GM21360 (cell line): ENCODE data around the gene KYAT1.
"Not testable (repeated sequence)": the region's sequence is repeated elsewhere in the genome, so short reads cannot be mapped to it uniquely, and the experiment has no call there.

ENCODE experiments used
- ATAC-seq: cut with Tn5 transposase; IDR thresholded peaks from one replicate; pipeline ENCODE4 v1.9.1; 2021; ENCODE audit warnings: mild to moderate bottlenecking, moderate library complexity; ENCODE audit not compliant: unreplicated experiment

Gene KYAT1

GRCh38 chr9:128843171-128843570 lies 38.6 kb downstream of the KYAT1 start:
- not testable (repeated sequence) for ATAC-seq

- no peak for ATAC-seq
Measured at GRCh38 chr9:128841694-128842492, 39.9 kb downstream of the KYAT1 start.

- ATAC-seq: no peak
Measured at GRCh38 chr9:128840524-128840923, 41.2 kb downstream of the KYAT1 start.

- ATAC-seq: no peak
Measured at GRCh38 chr9:128838338-128838737, 43.4 kb downstream of the KYAT1 start.

GRCh38 chr9:128836509-128837145 lies 45.1 kb downstream of the KYAT1 start:
- no peak for ATAC-seq

GRCh38 chr9:128835246-128836210 lies 46.2 kb downstream of the KYAT1 start:
- ATAC-seq: no peak

GRCh38 chr9:128833696-128834095 lies 48.1 kb downstream of the KYAT1 start:
- no peak for ATAC-seq

GRCh38 chr9:128829477-128830251 lies 52.1 kb downstream of the KYAT1 start, which contains the start of gene SPOUT1:
Gene SPOUT1, minus strand, starts transcription at chr9:128829794. Its CDS starts 14 bp downstream, at chr9:128829780.
- peak; percentile 95 for ATAC-seq

GRCh38 chr9:128828719-128829452 lies 52.9 kb downstream of the KYAT1 start:
- ATAC-seq: peak; percentile 16

GRCh38 chr9:128828267-128828666 lies 53.5 kb downstream of the KYAT1 start:
- no peak for ATAC-seq

GRCh38 chr9:128825923-128826700 lies 55.6 kb downstream of the KYAT1 start:
- ATAC-seq: no peak

- no peak for ATAC-seq
Measured at GRCh38 chr9:128824911-128825310, 56.8 kb downstream of the KYAT1 start.

GRCh38 chr9:128823903-128824406 lies 57.8 kb downstream of the KYAT1 start:
- no peak for ATAC-seq

GRCh38 chr9:128823362-128823902 lies 58.3 kb downstream of the KYAT1 start:
- no peak for ATAC-seq

- no peak for ATAC-seq
Measured at GRCh38 chr9:128822407-128823042, 59.2 kb downstream of the KYAT1 start.

GRCh38 chr9:128821584-128822406 lies 60.0 kb downstream of the KYAT1 start:
- no peak for ATAC-seq
